HG03064 (cell line): ENCODE results near the gene AIDA.
"Not testable (repeated sequence)": the region's sequence is repeated elsewhere in the genome, so short reads cannot be mapped to it uniquely, and the experiment has no call there.

ENCODE experiments used
- ATAC-seq: cut with Tn5 transposase; IDR thresholded peaks from one replicate; pipeline ENCODE4 v1.9.1; 2021; ENCODE audit warnings: low read depth; ENCODE audit not compliant: unreplicated experiment

Gene AIDA, protein sequence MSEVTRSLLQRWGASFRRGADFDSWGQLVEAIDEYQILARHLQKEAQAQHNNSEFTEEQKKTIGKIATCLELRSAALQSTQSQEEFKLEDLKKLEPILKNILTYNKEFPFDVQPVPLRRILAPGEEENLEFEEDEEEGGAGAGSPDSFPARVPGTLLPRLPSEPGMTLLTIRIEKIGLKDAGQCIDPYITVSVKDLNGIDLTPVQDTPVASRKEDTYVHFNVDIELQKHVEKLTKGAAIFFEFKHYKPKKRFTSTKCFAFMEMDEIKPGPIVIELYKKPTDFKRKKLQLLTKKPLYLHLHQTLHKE

DNA sequence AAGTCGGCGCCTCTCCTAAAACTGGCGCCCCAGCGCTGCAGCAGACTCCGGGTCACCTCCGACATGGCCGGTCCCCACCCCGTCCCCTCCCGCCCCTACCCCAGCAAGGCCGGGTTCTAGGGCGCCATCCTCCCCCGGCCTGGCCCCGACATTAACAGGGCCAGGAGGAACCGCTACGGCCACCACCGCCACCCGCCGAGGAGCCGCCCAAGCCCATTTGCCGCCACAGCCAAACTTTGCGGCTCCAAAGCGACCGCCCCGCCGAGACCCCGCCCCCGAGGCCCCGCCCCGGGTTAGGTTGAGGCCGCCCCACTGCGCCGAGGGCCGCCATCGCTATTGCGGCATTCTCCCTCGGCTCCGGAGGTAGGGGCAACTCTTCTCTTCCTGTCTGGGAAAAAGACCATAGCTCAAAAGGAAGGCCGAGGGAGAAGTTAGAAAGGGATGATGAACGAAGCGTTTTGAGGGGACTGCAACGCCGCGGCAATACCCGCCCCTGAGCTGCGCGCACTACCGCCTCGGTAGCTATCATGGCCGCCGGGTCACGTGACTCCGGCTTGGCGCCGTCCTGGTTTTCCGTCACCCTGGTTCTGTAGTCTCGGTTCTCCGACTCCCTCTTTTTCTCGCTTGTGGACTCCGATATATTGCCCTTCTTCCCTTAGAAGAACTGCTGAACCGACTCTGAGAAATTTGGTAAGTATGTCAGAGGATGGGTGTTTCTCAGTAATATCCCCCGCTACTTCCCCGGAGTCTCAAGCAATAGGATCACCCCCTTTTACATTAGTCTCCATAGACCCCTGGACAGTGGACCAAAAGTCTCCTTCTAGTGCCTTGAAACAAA, at the start of gene AIDA, which contains the start of gene BROX:
Gene AIDA, minus strand, starts transcription at position 239 of the 838 bp plus-strand sequence. Its CDS starts 174 bp downstream, at position 65.
Gene BROX, plus strand, starts transcription at position 312 of the 838 bp plus-strand sequence. CDS start 3,136 bp downstream, outside the sequence.
- peak; percentile 78 for ATAC-seq

- ATAC-seq: no peak
Measured at GRCh38 chr1:222761083-222761482, 48.8 kb upstream of the AIDA start.

- ATAC-seq: no peak
Measured at GRCh38 chr1:222759451-222760035, 47.3 kb upstream of the AIDA start.

DNA sequence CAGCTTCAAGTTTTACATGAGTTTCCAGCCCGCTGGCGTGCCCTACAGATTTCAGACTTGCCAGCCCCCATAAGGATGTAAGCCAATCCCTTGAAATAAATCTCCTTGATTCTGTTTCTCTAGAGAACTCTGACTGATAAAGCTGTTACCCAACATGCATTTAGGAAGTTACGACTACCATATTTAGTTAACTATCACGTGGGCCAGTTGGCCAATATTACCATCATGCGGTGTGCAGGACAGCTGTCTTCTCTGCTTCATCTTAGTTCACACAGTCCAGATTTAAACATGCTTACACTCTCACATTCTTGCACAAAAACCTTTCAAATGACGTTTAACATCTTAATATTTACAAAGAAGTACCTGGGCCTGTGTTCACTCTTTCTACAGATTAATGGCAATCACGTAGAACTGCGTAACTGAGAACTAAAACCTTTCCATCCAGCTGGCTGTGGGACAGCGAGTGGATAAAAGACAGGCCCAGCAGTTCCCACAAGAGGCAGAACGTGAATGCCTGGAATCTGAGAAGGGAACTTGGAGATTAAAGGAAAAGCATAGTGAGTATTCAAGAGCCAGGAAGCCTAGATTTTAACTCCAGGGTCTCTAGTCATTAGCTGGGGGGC, 45.5 kb upstream of the AIDA start:
- ATAC-seq: no peak

GRCh38 chr1:222754366-222755139, 42.3 kb upstream of the AIDA start:
- ATAC-seq: no peak

DNA sequence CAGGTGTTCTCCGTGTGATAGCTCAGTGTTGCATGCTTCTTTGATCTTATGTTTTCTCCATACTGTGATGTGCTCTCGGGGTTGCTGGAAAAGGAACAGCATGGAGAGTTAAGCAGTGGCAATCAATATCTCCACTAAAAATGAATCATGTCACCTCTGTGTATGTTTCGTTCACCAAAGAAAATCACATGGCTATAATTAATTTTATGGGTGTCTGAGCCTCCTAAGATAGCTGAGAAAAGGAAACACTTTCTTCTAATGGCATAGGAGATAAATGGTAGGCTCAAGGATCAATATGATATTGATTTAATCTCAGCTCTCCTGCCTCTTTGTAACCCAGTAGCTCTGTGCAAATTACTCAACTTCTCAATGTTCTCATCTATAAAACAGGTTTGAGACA, 39.0 kb upstream of the AIDA start:
- ATAC-seq: no peak

GRCh38 chr1:222750651-222751050, 38.4 kb upstream of the AIDA start:
- peak; percentile 88 for ATAC-seq

- no peak for ATAC-seq
Measured at GRCh38 chr1:222749927-222750326, 37.6 kb upstream of the AIDA start.

- not testable (repeated sequence) for ATAC-seq
Measured at GRCh38 chr1:222741630-222742457, 29.6 kb upstream of the AIDA start.

GRCh38 chr1:222739929-222740328, 27.6 kb upstream of the AIDA start:
- no peak for ATAC-seq

DNA sequence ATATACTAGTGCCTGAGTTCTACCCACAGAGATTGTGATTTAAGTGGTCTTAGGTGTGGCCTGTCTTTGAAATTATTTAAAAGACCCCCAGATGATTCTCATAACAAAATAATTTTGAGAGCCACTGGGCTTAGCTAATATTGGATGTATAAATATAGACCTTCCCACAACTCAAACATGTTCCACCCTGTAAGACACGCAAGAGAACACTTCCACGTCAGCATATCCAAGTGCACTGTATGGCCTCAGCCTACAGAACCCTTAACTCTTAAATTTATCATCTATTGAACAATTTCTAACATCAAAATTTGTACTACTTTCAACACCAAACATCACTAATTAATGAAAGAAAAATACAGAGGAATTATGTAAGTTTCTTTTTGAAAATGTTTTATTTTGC, 27.2 kb upstream of the AIDA start:
- ATAC-seq: no peak

DNA sequence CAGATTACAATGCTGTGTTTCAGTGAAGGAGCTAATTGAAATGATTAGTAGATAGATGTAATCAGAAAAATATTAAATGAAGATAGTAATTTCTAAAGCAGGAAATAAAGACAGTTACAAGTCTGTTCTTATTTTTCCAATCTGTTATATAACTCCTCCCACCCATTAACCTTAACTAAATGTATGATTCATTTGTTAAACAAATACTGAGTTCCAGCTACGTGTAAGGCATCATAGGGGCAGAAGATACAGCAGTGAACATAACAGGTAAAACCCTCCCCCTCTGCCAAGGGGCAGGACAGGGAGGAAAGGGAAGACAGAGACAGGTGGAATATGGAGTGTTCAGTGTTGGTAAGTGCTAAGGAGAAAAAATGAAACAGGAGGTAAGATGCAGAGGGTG, 24.7 kb upstream of the AIDA start, which contains the start of gene FAM177B:
Gene FAM177B, plus strand, starts transcription at position 231 of the 400 bp plus-strand sequence. CDS start 9,344 bp downstream, outside the sequence.
- no peak for ATAC-seq

DNA sequence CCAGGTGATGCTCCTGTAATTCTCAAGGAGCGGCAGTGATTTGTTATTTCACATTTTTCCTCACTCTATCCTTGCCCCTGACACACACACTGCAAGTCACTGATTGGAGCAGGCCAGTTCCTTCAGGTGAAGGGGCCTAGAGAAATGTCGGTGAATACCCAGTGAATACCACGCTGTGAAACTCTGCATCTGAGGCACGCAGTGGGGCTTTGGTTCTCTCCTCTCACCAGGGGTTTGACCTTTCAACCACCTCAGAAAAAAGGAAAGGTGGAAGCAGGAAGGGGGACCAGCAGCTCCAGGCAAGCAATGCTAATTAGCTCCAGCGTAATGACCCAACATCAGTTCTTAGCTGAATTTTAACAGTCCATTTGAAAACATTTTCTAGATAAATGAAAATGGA, 24.2 kb upstream of the AIDA start:
- ATAC-seq: no peak

DNA sequence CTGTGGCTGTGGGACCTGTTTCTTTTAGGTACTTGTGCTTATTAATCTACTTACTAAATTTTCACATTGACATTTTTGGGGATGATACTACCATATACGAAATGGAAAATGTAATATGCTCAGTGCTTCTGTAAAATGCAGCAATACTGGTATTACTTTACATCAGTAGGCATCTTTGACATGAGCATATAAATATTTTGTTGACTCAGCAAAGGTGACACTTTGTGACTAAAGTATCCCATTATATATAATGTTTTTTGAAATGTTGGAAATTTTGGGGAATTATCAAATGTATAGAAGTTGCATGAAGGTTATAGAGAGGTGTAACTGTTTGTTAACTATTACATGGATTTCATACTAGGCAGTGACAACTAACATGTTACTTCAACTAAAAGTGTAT, 22.4 kb upstream of the AIDA start:
- no peak for ATAC-seq

GRCh38 chr1:222732216-222733159, 20.2 kb upstream of the AIDA start:
- peak; percentile 98 for ATAC-seq

DNA sequence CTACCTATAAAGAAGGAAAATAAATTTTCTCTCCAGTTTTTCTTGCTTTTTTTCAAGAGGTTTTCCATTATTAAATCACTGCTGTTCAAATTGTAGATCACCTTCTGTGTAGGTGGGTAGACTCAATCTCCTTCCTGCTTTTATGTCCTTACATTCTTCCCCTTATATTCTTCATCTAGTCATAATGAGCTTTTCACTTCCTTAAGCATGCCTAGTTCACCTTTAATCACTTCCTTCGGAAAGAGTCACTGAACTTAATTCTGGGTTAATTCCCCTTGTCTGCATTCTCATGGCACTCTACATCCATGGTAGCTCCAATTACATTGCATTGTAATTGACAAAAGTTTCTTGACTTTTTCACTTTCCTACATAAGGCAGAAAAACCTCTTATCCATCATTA, 18.6 kb upstream of the AIDA start:
- ATAC-seq: no peak

GRCh38 chr1:222728746-222729145, 16.5 kb upstream of the AIDA start:
- no peak for ATAC-seq

DNA sequence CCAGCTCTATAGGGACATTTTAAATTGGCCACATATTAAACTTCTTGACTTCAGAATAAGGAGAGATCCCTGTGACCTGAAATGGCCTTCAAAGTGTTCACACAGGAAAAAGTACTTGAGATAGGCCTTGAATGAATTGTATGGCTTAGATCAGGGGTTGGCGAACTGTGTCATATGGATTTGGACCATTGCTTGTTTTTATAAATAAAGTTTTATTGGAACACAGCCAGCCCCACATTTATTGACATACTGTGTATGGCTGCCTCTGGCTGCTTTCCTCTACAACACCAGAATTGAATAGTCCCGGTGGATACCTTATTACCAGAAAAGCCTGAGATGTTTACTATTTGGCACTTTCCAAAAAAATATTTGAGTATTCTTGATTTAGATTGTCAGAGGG, 4.1 kb upstream of the AIDA start:
- no peak for ATAC-seq
